Skin epidermis (tissue), 12 donors: ENCODE results near the gene PIEZO1.

ENCODE experiments used
- H3K27ac ChIP-seq, 21 experiments: fragments of 200-600 bp; sonication (generic) in 11 of 21; one replicate each; pipeline ENCODE4 v1.5.0; 2020; ENCODE audit warnings: mild to moderate bottlenecking in 3 of 21, inconsistent platforms in 2 of 21, moderate library complexity in 2 of 21
- H3K4me3 ChIP-seq, 7 experiments: fragments of 200-600 bp; sonication (generic) in 2 of 7; one replicate each; pipeline ENCODE4 v1.5.0; 2020; ENCODE audit warnings: inconsistent platforms in 2 of 7, mild to moderate bottlenecking in 2 of 7, moderate library complexity in 1 of 7

Gene PIEZO1

DNA sequence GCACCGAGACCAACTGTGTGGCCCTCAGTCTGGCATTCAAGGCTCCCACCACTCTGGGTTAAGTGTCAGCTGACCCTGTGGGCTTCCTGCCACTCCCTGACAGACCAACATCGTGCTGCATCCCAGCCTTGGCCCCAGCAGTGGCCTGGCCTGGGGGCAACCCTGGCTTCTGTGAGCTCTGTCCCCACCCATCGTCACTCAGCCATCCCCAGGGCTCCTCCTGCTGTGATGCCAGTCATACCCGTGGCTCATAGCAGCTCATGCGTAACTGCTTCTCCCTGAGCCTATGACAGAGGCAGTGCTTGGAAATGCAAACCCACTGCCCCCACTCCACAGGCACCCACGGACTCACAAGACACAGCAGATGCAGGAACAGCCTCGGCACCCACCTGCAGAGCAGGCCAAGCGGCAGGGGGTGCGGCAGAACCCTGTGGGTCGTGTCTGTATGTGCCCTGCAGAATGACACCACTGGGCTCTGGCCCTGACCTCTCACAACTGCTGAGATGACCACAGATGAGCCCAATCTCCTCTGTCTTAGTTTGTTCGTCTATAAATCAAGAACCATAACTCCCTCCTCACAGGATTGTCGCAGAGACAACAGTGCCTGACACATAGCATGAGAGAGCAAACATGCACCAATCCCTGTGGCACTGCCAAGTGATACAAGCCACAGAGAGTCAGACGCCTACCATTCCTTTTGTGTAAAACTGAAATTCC is 26.6 kb downstream of the PIEZO1 start:
- Histone ChIP-seq H3K27ac (peak overlapping the region in 2 of 21 experiments; percentile 6 to 46), H3K4me3 (no peak overlapping the region)

- H3K27ac ChIP-seq = peak overlapping the region in 12 of 21 experiments; percentile 2 to 73 (median 30)
- no peak overlapping the region for H3K4me3 ChIP-seq
Observed at GRCh38 chr16:88755745-88756443, 29.1 kb downstream of the PIEZO1 start.

DNA sequence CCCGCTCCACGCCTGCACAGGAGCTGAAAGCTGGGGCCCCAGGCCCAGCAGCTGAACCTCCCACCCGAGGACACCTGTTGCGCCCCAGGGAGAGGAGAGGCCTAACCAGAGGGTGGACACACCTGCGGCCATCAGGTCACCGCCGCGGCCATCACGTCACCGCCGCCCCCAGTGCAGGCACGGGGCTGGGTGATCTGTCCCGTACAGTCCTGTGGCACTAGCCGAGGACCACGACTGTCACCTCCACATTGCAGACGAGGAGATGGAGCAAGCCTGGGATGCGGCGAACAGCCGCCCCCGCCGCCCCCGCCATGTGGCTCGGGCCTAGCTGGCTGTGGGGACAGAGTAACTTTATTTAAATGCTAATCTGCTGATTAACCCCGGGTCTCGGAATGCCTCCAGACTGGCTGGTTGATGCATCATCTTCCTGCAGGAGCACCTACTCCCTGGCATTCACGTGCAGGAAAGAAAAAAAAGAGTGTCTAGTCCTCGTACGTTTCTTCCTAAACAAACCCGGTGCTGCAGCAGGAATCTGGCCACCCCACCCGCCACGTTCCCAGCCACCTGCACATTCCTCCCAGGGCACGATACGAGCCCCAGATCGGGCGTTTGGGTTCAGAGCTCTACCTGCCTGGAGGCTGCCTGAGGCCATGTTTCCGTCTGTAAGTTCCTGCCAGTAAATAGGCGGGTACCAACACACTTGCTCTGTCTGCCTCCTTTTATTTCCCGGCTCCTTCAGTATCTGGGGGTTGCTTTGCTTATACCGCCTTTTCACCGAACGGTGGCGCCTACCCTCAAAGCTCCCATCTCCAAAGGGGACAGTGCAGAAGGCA is 29.9 kb downstream of the PIEZO1 start:
- Histone ChIP-seq H3K27ac (peak overlapping the region in 12 of 21 experiments; percentile 2 to 73 (median 30)), H3K4me3 (no peak overlapping the region)

DNA sequence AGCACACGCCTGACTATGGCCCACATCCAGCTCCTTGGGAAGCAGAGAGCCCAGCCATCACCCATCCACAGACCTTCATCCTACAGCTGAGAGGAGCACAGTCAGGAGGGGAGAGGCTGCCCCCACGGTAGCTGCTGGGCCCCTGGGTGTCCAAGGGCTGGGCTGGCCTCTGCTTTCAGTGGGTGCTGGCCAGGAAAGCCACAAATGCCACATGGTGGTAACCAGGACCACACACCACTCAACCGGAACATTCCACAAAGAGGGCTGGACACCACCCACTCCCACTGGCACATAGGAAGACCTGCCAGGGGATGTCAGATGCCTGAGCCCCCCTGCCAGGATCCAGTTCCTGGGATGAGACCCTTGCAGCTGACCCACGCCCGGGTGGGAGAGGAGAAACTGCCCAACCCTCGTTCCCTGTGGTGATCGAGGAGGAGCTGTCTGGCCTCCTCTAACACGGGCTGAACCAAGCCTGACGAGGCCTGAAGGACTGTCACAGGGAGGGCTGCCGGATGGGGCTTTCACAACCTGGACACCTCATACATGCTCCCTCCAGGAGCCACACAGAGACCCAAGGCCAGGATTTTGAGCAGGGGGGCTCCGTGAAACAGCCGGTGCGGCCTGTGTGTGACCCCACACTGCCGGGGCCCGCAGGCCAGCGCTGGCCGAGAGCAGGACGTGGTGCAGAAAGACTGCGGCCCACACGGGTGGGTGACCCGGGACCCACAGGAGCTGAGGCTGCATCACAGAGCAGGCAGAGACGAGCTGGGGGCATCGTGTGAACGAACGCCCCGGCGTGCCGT is 30.7 kb downstream of the PIEZO1 start:
- Histone ChIP-seq H3K27ac (peak overlapping the region in 4 of 21 experiments; percentile 14 to 47 (median 30)), H3K4me3 (no peak overlapping the region)

DNA sequence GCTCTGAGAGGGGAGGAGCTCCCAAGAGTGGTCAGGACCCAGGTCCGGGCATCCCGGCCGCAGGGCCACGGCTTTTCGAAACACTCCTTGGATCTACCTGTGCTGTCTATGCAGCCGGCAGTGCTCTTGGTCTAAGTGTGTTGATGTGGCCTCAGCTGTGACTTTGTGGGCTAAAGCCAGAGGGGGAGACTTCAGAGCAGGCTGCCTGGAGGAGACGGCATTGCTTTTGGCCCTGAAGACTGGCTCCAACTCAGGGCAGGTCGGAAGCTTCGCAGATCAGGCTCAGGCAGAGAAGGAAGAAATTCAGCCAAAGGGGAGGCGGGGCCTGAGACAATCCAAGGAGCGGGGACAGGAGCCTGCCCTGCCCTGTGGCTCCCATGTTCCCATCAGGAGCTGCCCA is 31.4 kb downstream of the PIEZO1 start:
- Histone ChIP-seq H3K27ac (peak overlapping the region in 1 of 21 experiments; percentile 14), H3K4me3 (no peak overlapping the region)

DNA sequence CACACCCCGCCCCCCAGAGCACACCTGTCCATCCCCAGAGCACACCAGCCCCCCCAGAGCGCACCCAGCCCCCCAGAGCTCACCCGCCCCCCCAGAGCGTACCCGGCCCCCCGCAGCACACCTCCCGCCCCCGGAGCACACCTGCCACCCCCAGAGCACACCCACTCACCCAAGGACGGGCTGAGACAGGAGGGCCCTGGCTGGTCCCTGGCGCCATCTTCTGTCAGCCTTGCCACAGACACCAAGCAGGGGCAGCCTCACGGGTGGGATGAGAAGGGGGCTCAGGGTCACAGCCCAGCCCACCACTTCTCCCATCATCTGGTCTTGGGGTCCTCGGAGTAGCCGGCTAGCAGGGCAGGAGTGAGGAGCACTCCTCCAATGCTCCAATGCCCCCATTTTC is 31.8 kb downstream of the PIEZO1 start:
- no peak overlapping the region for H3K4me3 ChIP-seq
- no peak overlapping the region for H3K27ac ChIP-seq

- no peak overlapping the region for H3K27ac ChIP-seq
- no peak overlapping the region for H3K4me3 ChIP-seq
Observed at GRCh38 chr16:88752386-88753002, 32.5 kb downstream of the PIEZO1 start.

- Histone ChIP-seq H3K27ac (no peak overlapping the region), H3K4me3 (no peak overlapping the region)
Observed at GRCh38 chr16:88750854-88751253, 34.2 kb downstream of the PIEZO1 start.

GRCh38 chr16:88749358-88749757 is 35.7 kb downstream of the PIEZO1 start:
- Histone ChIP-seq H3K4me3 (no peak overlapping the region), H3K27ac (no peak overlapping the region)

DNA sequence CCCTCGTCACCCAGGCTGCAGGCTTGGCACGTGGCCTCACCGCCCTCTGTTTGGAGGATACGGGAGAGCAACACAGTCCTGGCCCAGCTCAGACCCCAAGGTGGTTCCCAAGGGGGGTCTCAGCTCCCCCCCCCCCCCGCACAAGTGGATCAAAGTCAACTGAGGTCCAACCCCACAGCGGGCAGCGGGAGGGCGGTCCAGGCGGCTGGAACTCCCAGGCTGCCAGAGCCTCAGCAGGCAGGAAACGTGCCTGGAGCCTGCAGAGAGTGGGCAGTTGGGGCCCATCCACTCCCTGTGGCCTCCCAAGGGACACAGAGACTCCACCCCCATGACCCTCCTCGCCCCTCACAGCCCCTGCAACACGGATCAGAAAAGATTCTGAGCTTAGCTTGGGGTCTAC is 36.7 kb downstream of the PIEZO1 start:
- no peak overlapping the region for H3K4me3 ChIP-seq
- H3K27ac ChIP-seq = no peak overlapping the region

GRCh38 chr16:88747588-88748301 is 37.3 kb downstream of the PIEZO1 start:
- peak overlapping the region in 1 of 21 experiments; percentile 16 for H3K27ac ChIP-seq
- no peak overlapping the region for H3K4me3 ChIP-seq

- Histone ChIP-seq H3K27ac (peak overlapping the region in 15 of 21 experiments; percentile 1 to 82 (median 39)), H3K4me3 (no peak overlapping the region)
Observed at GRCh38 chr16:88746506-88746905, 38.5 kb downstream of the PIEZO1 start.

DNA sequence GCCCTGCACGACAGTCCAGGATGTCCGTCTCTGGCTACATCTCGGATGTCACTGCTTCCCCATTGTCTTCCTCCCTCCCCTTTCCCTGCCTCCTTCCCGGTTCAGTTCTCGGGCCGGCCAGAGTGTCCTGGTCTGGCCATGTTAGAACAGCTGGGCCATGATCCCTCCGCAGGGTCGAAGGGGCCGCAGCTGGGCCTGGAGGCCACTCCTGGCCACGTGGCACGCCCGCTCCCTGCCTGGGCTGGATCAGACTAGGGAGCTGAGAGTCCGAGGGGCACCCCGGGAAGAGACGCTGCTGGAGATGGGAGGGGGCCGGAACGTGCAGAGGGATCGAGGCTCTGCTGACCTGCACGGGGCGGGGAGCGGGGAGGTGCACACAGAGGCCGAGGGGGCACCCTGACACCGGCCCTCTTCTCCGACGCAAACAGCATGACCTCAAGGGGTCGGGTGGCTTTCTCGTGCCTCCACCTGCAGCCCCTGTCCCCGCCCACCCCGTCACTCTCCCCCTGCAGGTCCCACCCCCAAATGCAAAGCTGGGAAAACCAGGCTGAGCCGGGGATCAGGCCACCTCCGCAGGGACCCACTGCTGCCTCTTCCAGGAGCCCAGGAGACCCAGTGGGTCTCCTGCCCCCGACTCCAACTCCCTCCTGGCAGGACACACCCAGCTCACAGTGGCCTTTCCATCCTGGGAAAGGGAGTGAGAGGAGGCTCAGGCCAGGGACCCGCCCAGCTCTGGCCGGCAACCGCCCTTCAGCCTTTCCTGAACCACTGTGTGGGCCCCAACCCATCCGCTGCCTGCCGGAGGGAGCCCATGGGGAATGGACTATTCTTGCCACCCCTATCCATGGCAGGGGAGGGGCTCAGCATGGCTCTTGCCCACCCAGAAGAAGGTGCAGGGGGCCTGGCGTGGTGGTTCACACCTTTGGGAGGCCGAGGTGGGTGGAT is 40.2 kb downstream of the PIEZO1 start:
- Histone ChIP-seq H3K27ac (peak overlapping the region in 6 of 21 experiments; percentile 7 to 78 (median 22)), H3K4me3 (no peak overlapping the region)

GRCh38 chr16:88743693-88744576 is 41.1 kb downstream of the PIEZO1 start:
- no peak overlapping the region for H3K4me3 ChIP-seq
- peak overlapping the region in 3 of 21 experiments; percentile 14 to 44 (median 28) for H3K27ac ChIP-seq

DNA sequence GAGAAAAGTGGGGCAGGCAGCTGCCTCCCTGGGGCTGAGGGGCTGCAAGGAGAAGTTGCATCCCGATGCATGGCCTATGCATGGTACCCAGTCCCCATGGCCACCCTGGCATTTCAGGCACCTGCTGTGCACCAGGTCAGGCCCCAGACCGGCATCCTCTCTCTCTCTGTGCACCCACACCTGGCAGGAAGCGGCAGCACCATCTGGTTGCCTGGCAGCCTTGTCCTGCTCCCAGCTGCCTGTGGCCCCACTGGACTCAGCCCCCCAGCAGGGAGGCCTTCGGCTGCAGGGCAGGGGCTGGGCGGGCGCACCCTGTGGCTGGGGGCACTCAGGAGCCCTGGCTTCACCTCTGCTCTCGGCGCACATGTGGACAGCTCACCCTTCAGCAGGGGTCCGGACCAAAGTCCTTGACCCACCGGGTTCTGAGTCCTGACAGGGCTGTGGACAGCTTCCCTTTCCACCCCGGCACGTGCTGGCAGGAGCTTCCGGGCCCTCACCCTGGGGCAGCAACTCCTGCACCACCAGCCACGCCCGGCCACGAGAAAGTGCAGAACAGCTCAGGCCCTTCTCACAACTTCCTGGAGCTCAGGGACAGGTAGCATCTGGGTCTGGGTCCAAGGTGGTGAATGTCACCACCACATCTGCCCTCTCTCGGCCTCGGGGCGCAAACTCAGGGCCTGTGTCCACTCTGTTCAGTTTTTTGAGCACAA is 42.0 kb downstream of the PIEZO1 start:
- Histone ChIP-seq H3K27ac (peak overlapping the region in 2 of 21 experiments; percentile 16 to 44), H3K4me3 (no peak overlapping the region)

GRCh38 chr16:88741368-88741767 is 43.7 kb downstream of the PIEZO1 start:
- H3K27ac ChIP-seq = no peak overlapping the region
- H3K4me3 ChIP-seq = no peak overlapping the region
